Measurements from ENCODE around the gene DBH. TPM values are rescaled to one million over a fixed set of nuclear protein-coding genes. Genes with fewer than 3 reads are reported as not detected.

DBH gene
- total RNA-seq, 1 donor from 2014 or later = not detected

GRCh38 chr9:133657120-133657661, 21.0 kb downstream of the DBH start:
- no peak overlapping the region for H3K4me3 Mint-ChIP-seq (ENCODE audit: unreplicated experiment)
- H3K36me3 Mint-ChIP-seq (ENCODE audit: unreplicated experiment) = no peaks in the 10 kb centered on the region
- DNase-seq (ENCODE audit: extremely low spot score, unreplicated experiment) = no peak
- H3K27me3 Mint-ChIP-seq (ENCODE audit: unreplicated experiment) = peaks cover 35% of the 10 kb centered on the region
- peaks cover 18% of the 10 kb centered on the region for H3K4me1 Mint-ChIP-seq (ENCODE audit: unreplicated experiment)
- no peak overlapping the region for H3K27ac Mint-ChIP-seq (ENCODE audit: unreplicated experiment)
- H3K9me3 Mint-ChIP-seq (ENCODE audit: unreplicated experiment) = no peaks in the 10 kb centered on the region
- no peak for TF ChIP-seq CTCF (IDR thresholded peaks at IDR 0.05)

- H3K9me3 Mint-ChIP-seq (ENCODE audit: unreplicated experiment) = no peaks in the 10 kb centered on the region
- no peaks in the 10 kb centered on the region for H3K36me3 Mint-ChIP-seq (ENCODE audit: unreplicated experiment)
- peaks cover 31% of the 10 kb centered on the region for H3K27me3 Mint-ChIP-seq (ENCODE audit: unreplicated experiment)
- no peak for DNase-seq (ENCODE audit: extremely low spot score, unreplicated experiment)
- H3K4me3 Mint-ChIP-seq (ENCODE audit: unreplicated experiment) = peak overlapping the region; percentile 7
- TF ChIP-seq CTCF (IDR thresholded peaks at IDR 0.05) = no peak
- no peak overlapping the region for H3K27ac Mint-ChIP-seq (ENCODE audit: unreplicated experiment)
- peaks cover 18% of the 10 kb centered on the region for H3K4me1 Mint-ChIP-seq (ENCODE audit: unreplicated experiment)
Measured at GRCh38 chr9:133658442-133659431, 22.6 kb downstream of the DBH start.

GRCh38 chr9:133659516-133659915, 23.4 kb downstream of the DBH start:
- Mint-ChIP-seq H3K27ac (ENCODE audit: unreplicated experiment) (no peak overlapping the region), H3K27me3 (ENCODE audit: unreplicated experiment) (peaks cover 31% of the 10 kb centered on the region), H3K4me3 (ENCODE audit: unreplicated experiment) (no peak overlapping the region), H3K36me3 (ENCODE audit: unreplicated experiment) (no peaks in the 10 kb centered on the region), H3K4me1 (ENCODE audit: unreplicated experiment) (peaks cover 18% of the 10 kb centered on the region), H3K9me3 (ENCODE audit: unreplicated experiment) (no peaks in the 10 kb centered on the region)
- no peak for DNase-seq (ENCODE audit: extremely low spot score, unreplicated experiment)
- no peak for TF ChIP-seq CTCF (IDR thresholded peaks at IDR 0.05)

- Mint-ChIP-seq H3K27ac (ENCODE audit: unreplicated experiment) (no peak overlapping the region), H3K27me3 (ENCODE audit: unreplicated experiment) (peaks cover 16% of the 10 kb centered on the region), H3K9me3 (ENCODE audit: unreplicated experiment) (no peaks in the 10 kb centered on the region), H3K4me1 (ENCODE audit: unreplicated experiment) (peaks cover 18% of the 10 kb centered on the region), H3K4me3 (ENCODE audit: unreplicated experiment) (no peak overlapping the region), H3K36me3 (ENCODE audit: unreplicated experiment) (no peaks in the 10 kb centered on the region)
- TF ChIP-seq CTCF (IDR thresholded peaks at IDR 0.05) = no peak
- DNase-seq (ENCODE audit: extremely low spot score, unreplicated experiment) = no peak
Measured at GRCh38 chr9:133661846-133662540, 25.8 kb downstream of the DBH start.
